ENCODE data around the gene RHBDL1.

RHBDL1 gene

GRCh38 chr16:721765-722540, 46.5 kb downstream of the RHBDL1 start:
- DNase-seq, result no peak

DNA sequence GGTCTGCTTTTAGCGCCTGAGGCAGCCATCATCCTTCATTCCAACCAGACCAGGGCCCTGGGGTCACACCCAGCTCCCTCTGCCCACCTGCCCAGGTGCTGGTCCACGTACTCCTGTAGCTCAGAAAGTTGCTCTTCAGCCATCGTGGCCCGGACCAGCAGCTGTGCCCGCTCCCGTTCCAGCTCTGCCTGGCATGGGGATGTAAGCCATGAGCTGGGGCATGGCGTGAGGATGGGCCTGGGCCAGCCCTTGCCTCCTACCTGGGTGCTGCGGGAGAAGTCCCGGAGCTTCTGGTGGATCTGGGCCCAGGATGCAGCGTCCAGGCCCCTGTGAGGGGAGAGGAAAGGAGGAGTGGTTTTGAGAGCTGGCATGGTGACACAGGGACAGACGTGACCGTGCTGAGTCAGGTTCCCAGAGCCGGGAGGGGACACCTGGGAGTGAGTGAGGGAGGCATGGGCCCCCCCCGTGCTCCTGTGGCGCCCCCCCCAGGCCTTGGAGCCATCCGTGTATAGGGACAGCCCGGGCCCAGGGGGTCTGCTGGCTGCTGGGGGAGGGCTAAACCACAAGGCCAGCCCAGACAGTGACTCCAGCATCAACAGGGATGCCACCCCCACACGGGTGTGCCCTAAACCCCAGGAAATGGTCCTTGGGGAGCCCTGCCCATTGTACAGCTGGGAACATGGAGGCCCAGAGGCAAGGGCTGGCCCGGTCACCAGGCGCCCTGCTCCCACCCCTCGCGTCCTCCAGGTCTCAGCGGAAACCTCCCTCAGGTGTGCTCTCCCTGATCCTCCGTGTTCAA, 47.6 kb downstream of the RHBDL1 start:
- no peak for DNase-seq

DNA sequence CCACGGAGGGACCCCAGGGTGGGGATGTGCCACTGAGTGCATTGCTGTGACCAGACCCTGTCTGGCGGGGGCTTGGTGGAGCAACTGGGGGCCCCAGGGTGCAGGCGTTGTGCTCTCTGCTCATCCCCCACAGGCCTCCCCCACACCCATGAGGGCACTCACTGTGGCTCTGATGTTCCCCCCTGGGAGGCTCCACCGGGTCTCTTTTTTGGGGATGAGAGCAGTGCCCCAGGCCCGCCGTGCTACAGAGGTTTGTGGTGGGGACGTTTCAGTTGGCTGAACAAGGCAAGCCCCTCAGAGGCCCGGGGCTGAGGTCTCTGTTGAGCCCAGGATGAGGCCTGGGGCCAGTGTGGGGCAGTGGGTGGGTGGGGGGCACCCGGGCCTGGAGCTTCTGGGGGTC, 48.2 kb downstream of the RHBDL1 start:
- DNase-seq, result no peak

- no peak for DNase-seq
Measured at GRCh38 chr16:724188-725040, 48.9 kb downstream of the RHBDL1 start.

- no peak for DNase-seq
Measured at GRCh38 chr16:725041-725376, 49.5 kb downstream of the RHBDL1 start.

- DNase-seq, result no peak
Measured at GRCh38 chr16:725463-726187, 50.2 kb downstream of the RHBDL1 start.

- DNase-seq, result no peak
Measured at GRCh38 chr16:726188-726437, 50.6 kb downstream of the RHBDL1 start.

DNA sequence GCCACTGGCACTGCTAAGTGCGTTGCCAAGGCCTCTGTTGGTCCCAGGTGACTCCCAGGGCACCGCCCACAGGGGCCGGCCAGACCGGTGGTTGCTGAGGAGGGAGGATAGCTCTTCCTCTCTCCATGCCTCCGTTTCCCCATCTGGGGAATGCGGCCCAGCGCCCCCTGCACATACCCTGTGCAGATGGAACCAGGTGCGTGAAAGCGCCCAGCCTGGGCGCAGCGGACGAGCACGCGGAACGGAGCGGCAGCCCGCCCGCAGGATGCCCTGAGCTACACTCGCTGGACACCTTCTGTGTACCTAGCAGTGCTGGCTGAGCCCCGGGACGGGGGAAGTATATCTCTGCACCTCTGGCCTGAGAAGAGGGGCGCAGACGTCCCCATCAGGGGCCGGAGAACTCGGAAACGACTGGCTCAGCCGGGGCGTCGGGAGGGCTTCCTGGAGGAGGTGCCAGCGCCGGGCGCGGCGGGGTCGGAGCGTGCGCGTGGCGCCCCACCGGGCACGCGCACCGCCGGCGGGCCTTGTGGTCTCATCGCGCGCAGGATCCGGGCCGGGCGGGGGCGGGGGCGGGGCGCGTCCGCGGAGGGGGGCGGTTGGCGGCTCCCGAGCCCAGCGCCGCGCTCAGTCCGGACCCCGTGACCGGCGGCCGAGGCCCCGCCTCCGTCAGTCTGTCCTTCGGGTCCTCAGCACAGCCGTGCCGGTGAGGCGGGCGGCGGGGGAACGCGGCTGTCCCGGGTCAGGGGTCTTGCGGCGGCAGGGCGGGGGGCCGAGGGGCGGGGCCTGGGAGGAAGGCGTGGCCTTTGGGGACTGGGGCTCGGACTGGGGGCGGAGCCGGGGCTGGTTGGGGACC, 51.2 kb downstream of the RHBDL1 start, which contains the start of the genes CCDC78 and HAGHL:
Gene CCDC78, minus strand, starts transcription at position 6 of the 853 bp plus-strand sequence. CDS start 76 bp downstream, outside the sequence.
Gene HAGHL, plus strand, starts transcription at position 669 of the 853 bp plus-strand sequence. CDS start 404 bp downstream, outside the sequence.
- peak; percentile 26 to 58 for DNase-seq

- no peak for DNase-seq
Measured at GRCh38 chr16:727291-727977, 52.0 kb downstream of the RHBDL1 start.

All from hippocampal formation (tissue), 2 donors.